Measurements from ENCODE around the gene ITCH. TPM values are rescaled to one million over a fixed set of nuclear protein-coding genes. Genes with fewer than 3 reads are reported as not detected.
"Not testable (repeated sequence)": the region's sequence is repeated elsewhere in the genome, so short reads cannot be mapped to it uniquely, and the experiment has no call there.

Gene ITCH
- total and polyA plus RNA-seq, 9 of the 15 experiments (the other 6 are each of a cell fraction or from before 2014, with no cell fraction given), result 7.5 to 53.0 (median 22.9) TPM

GRCh38 chr20:34512955-34513419 is 149.9 kb downstream of the ITCH start:
- intact Hi-C loops (cut with micrococcal nuclease), result no loop called here
- BruUV-seq (replicated peaks), result no TSS peak
- Histone ChIP-seq H3K9me1 (ENCODE audit: control insufficient read depth, insufficient read depth, low read length) (no peaks in the 10 kb centered on the region), H2AFZ (ENCODE audit: low read depth, low read length) (no peak overlapping the region), H3K27me3 (ENCODE audit: control insufficient read depth in 2 of 2, insufficient read depth in 2 of 2, low read length in 2 of 2) (no peaks in the 10 kb centered on the region), H3K79me2 (ENCODE audit: control insufficient read depth, insufficient read depth, low read length) (peaks cover 27% of the 10 kb centered on the region), H4K20me1 (replicated peaks; ENCODE audit: control insufficient read depth, insufficient read depth, low read length) (no peaks in the 10 kb centered on the region), H3K27ac (ENCODE audit: extremely low read depth, low read depth, low read length) (peak overlapping the region; percentile 15; the same call in 1 of the 3 replicates), H3K9ac (ENCODE audit: insufficient read depth in 1 of 2, low read depth in 2 of 2, low read length in 2 of 2) (no peak overlapping the region), H3K4me3 (no peak overlapping the region), H3K9me3 (replicated peaks; ENCODE audit: control insufficient read depth, insufficient read depth, low read depth, low read length) (no peaks in the 10 kb centered on the region), H3K36me3 (ENCODE audit: control insufficient read depth, insufficient read depth, low read length) (peaks cover 29% of the 10 kb centered on the region; the same call in 2 of the 3 replicates), H3K4me1 (replicated peaks in 1 of 2; ENCODE audit: control insufficient read depth in 2 of 2, insufficient read depth in 2 of 2, low read length in 2 of 2) (peaks cover 12 to 18% of the 10 kb centered on the region in 2 experiments; a peak in 4 of 5 replicates), H3K4me2 (ENCODE audit: insufficient read depth, low read length) (no peak overlapping the region)
- in situ Hi-C loops (cut with MboI), result no loop called here
- DNase-seq (ENCODE audit: extremely low read depth in 1 of 4, low spot score in 3 of 4) (no peak), ATAC-seq (no peak), FAIRE-seq (no peak)
- POLR2A ChIA-PET, result interaction anchor here (1.1 kb wide), 1 partner anchor 24 kb away, joined by 3 read pairs; no protein-coding TSS in a partner anchor
- TF ChIP-seq PATZ1 (CRISPR knock-in tag; IDR thresholded peaks at IDR 0.05; ENCODE audit: borderline replicate concordance), result no peak
- no peak for TF ChIP-seq HNRNPL (IDR thresholded peaks at IDR 0.05; ENCODE audit: low read depth, low read length)
- peak; percentile 96 for TF ChIP-seq FOXJ2 (tag; IDR thresholded peaks at IDR 0.05)
- TF ChIP-seq TFAP4 (CRISPR knock-in tag; IDR thresholded peaks at IDR 0.05; ENCODE audit: borderline replicate concordance), result no peak
- no peak for TF ChIP-seq MECOM (CRISPR knock-in tag; IDR thresholded peaks at IDR 0.05)
- TF ChIP-seq PBX2 (CRISPR knock-in tag; IDR thresholded peaks at IDR 0.05; ENCODE audit: low read depth), result no peak
- TF ChIP-seq PBX2 (tag; conservative IDR thresholded peaks at IDR 0.05; ENCODE audit: low read depth), result 0 out of 2 replicates have a peak, but pooled peaks have one; percentile 42
- no peak for TF ChIP-seq ID3 (CRISPR knock-in tag; IDR thresholded peaks at IDR 0.05)
- TF ChIP-seq ID3 (tag; IDR thresholded peaks at IDR 0.05), result no peak
- CTCF ChIA-PET (ENCODE audit: low intra/inter-chr PET ratio), result no interaction called here

- 85% methylated on average over 17 of the region's 17 CpGs for WGBS (ENCODE audit: insufficient coverage, low coverage, missing lambda C conversion rate)
- peaks cover 37% of the 10 kb centered on the region for H3K79me2 ChIP-seq (ENCODE audit: control insufficient read depth, insufficient read depth, low read length)
- H3K9me3 ChIP-seq (replicated peaks; ENCODE audit: control insufficient read depth, insufficient read depth, low read depth, low read length); H3K4me2 ChIP-seq (ENCODE audit: insufficient read depth, low read length); H4K20me1 ChIP-seq (replicated peaks; ENCODE audit: control insufficient read depth, insufficient read depth, low read length); BruUV-seq (replicated peaks); H3K27ac ChIP-seq (ENCODE audit: extremely low read depth, low read depth, low read length); H3K9me1 ChIP-seq (ENCODE audit: control insufficient read depth, insufficient read depth, low read length); H3K9ac ChIP-seq (ENCODE audit: insufficient read depth in 1 of 2, low read depth in 2 of 2, low read length in 2 of 2); CTCF ChIA-PET (ENCODE audit: low intra/inter-chr PET ratio); in situ Hi-C loops (cut with MboI); DNase-seq (ENCODE audit: extremely low read depth in 1 of 4, low spot score in 3 of 4); H3K4me3 ChIP-seq; H3K27me3 ChIP-seq (ENCODE audit: control insufficient read depth in 2 of 2, insufficient read depth in 2 of 2, low read length in 2 of 2); FAIRE-seq; intact Hi-C loops (cut with micrococcal nuclease); H2AFZ ChIP-seq (ENCODE audit: low read depth, low read length); ATAC-seq: not testable (repeated sequence)
- peaks cover 19% of the 10 kb centered on the region; the same call in 2 of the 3 replicates for H3K36me3 ChIP-seq (ENCODE audit: control insufficient read depth, insufficient read depth, low read length)
- POLR2A ChIA-PET, result interaction anchor here (0.9 kb wide), 1 partner anchor 11 kb away, joined by 4 read pairs; no protein-coding TSS in a partner anchor
- peaks cover 12 to 18% of the 10 kb centered on the region in 2 experiments; a peak in 4 of 5 replicates for H3K4me1 ChIP-seq (replicated peaks in 1 of 2; ENCODE audit: control insufficient read depth in 2 of 2, insufficient read depth in 2 of 2, low read length in 2 of 2)
These were observed 151.0 kb downstream of the ITCH start for GRCh38 chr20:34514034-34514433.
